GM18498 (cell line): Measurements from ENCODE around the gene MAML2.
"Not testable (repeated sequence)": the region's sequence is repeated elsewhere in the genome, so short reads cannot be mapped to it uniquely, and the experiment has no call there.

Experiments used
- ATAC-seq: cut with Tn5 transposase; IDR thresholded peaks from one replicate; pipeline ENCODE4 v1.9.1; 2021; ENCODE audit warnings: mild to moderate bottlenecking, moderate library complexity; ENCODE audit not compliant: unreplicated experiment

MAML2 gene

GRCh38 chr11:96193745-96194443 is 149.1 kb downstream of the MAML2 start:
- ATAC-seq = no peak

- no peak for ATAC-seq
These were observed 151.2 kb downstream of the MAML2 start for GRCh38 chr11:96191752-96192151.

- ATAC-seq = peak; percentile 27
These were observed 153.6 kb downstream of the MAML2 start for GRCh38 chr11:96189351-96189750.

GRCh38 chr11:96188243-96189006 is 154.6 kb downstream of the MAML2 start:
- peak; percentile 40 for ATAC-seq

- ATAC-seq = no peak
These were observed 155.2 kb downstream of the MAML2 start for GRCh38 chr11:96187822-96188221.

- no peak for ATAC-seq
These were observed 156.2 kb downstream of the MAML2 start for GRCh38 chr11:96186806-96187205.

GRCh38 chr11:96185220-96185768 is 157.7 kb downstream of the MAML2 start:
- peak; percentile 75 for ATAC-seq

- not testable (repeated sequence) for ATAC-seq
These were observed 162.1 kb downstream of the MAML2 start for GRCh38 chr11:96180937-96181336.

GRCh38 chr11:96180341-96180740 is 162.7 kb downstream of the MAML2 start:
- peak; percentile 19 for ATAC-seq

- peak; percentile 57 for ATAC-seq
These were observed 163.1 kb downstream of the MAML2 start for GRCh38 chr11:96179905-96180304.

GRCh38 chr11:96178887-96179279 is 164.1 kb downstream of the MAML2 start:
- no peak for ATAC-seq

- ATAC-seq = no peak
These were observed 164.7 kb downstream of the MAML2 start for GRCh38 chr11:96178049-96178886.

- ATAC-seq = no peak
These were observed 165.8 kb downstream of the MAML2 start for GRCh38 chr11:96177146-96177545.

GRCh38 chr11:96173906-96174305 is 169.1 kb downstream of the MAML2 start:
- no peak for ATAC-seq

GRCh38 chr11:96173422-96173821 is 169.6 kb downstream of the MAML2 start:
- ATAC-seq = no peak

- no peak for ATAC-seq
These were observed 170.4 kb downstream of the MAML2 start for GRCh38 chr11:96172604-96173003.

GRCh38 chr11:96169250-96169649 is 173.7 kb downstream of the MAML2 start:
- no peak for ATAC-seq

- no peak for ATAC-seq
These were observed 174.4 kb downstream of the MAML2 start for GRCh38 chr11:96168623-96169022.

GRCh38 chr11:96167787-96168186 is 175.2 kb downstream of the MAML2 start:
- ATAC-seq = no peak

- ATAC-seq = no peak
These were observed 175.7 kb downstream of the MAML2 start for GRCh38 chr11:96167203-96167758.
